GM21390 (cell line): ENCODE data around the gene GMPPA.

Experiments
- ATAC-seq: cut with Tn5 transposase; IDR thresholded peaks from one replicate; pipeline ENCODE4 v1.9.1; 2021; ENCODE audit not compliant: unreplicated experiment

Gene GMPPA

GRCh38 chr2:219498280-219499057 is at the start of gene GMPPA:
TSS of gene GMPPA (plus strand) at chr2:219498891. CDS start at chr2:219499976, 1,085 bp downstream.
- ATAC-seq: peak; percentile 95

- no peak for ATAC-seq
These were observed 49.1 kb upstream of the GMPPA start for GRCh38 chr2:219449609-219450008.

GRCh38 chr2:219451661-219452360 is 46.9 kb upstream of the GMPPA start:
- ATAC-seq: no peak

DNA sequence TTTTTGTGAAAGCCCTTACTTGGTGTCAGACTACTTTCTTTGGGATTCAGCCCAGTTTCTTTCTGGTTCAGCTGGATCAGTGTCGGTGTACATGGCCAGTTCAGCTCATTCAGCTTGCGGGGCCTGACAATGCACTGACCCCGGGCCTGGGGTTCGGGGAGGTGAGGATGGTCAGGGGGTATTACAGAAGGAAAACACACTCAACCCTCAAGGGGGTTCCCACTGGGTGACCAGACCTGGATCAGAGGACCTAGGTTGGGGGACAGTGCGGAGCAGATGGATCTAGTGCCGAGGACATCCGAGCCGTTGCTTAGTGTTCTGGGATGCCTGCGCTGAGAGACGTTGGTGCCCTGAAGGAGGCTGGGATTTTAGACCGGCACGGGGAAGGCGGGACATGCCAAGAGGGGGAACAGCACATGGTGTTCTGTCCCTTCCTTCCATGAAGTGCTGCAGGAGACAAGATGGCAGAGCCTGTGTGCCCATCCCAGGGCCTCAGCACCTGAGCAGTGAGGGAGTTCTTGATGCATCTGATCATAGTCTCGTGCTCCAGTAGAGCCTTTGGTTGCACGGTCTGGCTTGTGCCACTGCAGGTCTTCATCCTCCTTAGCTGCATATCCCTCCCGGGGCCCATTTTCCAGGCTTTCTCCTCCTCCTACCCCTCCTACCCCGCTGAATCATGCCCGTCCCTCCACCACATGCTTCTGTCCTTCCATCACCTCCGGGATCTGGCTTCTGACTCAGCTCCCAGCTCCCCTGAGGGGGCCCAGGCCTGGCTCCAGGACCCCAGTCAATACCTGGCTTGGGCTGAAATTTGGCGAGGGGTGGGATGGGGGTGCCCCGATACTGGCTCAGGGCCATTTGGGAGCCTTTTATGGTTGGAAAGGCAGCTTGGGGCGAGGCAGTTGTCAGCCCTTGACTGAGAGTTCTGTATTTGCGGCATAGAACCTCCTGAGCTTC is 46.1 kb upstream of the GMPPA start:
- ATAC-seq: no peak

- no peak for ATAC-seq
These were observed 44.8 kb upstream of the GMPPA start for GRCh38 chr2:219453671-219454590.

GRCh38 chr2:219455581-219455980 is 43.1 kb upstream of the GMPPA start:
- ATAC-seq: no peak

GRCh38 chr2:219457784-219458369 is 40.8 kb upstream of the GMPPA start:
- no peak for ATAC-seq

DNA sequence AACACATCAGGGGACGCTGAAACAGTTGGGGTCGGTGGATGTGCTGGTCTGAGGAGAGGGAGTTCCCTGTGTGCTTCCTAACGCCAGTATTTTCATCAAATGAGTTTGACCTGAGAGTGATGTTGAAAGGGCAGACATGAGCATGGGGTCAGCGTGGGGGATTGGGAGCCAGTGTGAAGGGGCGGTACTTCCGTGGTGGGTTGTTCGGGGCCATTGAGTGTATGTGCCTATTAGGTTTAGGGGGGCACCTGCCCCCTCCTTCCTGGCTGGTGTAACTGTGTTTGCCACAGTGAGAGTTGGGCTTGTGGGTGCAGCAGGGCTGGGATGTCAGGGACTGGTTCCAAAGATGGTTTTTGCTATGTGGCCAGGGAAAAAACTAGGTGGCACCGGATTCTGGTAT is 39.7 kb upstream of the GMPPA start:
- no peak for ATAC-seq

DNA sequence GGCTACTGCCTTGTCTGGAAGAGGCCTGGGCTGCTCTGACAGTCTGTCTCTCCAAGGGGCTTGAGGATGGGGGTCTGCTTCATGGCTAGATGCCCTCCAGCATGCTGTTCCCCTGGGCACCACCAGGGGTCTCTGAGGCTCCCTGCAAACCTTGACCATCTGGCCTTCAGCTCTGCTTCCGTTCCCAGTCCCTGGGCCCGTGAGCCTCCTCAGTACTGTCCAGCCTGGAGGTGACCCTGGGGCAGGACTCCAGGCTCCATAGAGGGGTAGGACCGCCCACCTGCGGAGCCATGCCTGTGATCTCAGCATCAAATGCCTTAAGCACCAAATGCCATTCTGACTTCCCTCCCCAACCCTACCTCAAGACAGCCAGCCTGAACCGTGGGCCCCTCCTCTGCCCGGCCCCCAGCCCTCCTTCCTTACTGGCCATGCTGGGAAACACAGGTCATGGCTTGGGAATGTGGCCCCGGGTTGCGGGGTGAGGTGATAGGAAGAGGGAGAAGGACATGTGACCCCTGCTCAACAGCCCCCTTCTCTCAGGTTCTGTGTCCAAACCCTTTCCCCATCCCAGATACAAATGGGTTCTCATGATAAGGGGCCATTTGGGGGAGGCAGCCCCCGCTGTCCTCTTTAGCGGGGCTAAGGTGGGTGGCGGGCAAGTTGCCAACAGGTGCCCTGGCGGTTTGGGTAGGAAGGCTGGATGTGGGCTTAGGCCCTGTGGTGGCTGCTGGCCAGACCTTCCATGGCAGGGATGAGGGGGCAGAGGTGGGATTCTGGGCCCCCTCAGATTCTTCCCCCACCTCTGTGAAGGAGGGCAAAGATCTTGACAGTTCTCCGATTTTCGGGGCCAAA is 39.0 kb upstream of the GMPPA start:
- peak; percentile 69 for ATAC-seq

- no peak for ATAC-seq
These were observed 38.2 kb upstream of the GMPPA start for GRCh38 chr2:219460424-219460926.

- ATAC-seq: no peak
These were observed 37.6 kb upstream of the GMPPA start for GRCh38 chr2:219461047-219461514.

DNA sequence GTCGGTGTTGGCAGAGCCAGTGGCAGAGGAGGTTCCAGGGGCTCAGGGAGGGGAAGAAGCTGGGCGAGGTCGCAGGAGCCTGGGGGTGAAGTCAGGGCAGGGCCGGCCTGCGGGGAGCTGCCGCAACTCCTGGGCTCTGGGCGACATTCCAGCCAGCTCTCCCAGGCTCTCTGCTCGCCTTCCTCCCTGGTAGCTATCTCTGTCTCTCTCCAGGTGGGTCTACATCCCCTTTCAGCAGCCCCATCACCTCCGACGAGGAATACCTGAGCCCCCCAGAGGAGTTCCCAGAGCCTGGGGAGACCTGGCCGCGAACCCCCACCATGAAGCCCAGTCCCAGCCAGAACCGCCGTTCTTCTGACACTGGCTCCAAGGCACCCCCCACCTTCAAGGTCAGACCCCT is 37.0 kb upstream of the GMPPA start:
- ATAC-seq: no peak

GRCh38 chr2:219462349-219462748 is 36.3 kb upstream of the GMPPA start:
- ATAC-seq: no peak

DNA sequence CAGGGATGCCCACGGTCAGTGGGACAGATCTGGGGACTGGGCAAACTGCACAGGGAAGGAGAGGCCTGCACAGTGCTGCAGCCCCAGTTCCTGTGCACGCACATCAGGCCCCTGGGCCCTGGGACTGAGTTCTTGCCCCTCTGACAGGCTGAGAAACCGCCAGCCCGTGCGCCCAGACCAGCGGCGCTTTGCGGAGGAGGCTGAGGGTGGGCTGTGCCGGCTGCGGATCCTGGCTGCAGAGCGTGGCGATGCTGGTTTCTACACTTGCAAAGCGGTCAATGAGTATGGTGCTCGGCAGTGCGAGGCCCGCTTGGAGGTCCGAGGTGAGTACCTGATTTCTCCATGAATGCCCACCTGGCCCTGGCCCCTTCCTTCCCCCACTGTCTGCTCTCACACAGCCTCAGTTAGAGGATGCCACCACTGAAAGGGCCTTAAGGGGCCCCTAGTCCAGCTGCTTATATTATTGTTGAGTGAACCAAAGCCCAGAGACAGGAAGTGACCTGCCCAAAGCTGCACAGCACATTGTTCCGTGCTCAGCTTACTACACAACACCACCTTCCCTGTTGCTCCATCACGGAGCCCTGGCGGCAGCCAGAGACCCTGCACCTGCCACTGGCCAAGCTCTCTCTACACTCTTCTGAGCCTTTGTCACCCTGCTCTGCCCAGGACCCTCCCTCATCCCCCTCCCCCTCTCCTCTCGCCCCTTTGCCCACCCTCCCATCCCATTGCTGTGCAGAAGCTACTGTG is 34.2 kb upstream of the GMPPA start:
- no peak for ATAC-seq

- ATAC-seq: no peak
These were observed 32.8 kb upstream of the GMPPA start for GRCh38 chr2:219465659-219466561.

GRCh38 chr2:219466816-219467735 is 31.6 kb upstream of the GMPPA start:
- ATAC-seq: no peak
